OCI-LY1 (cell line): ENCODE data around the gene PLA2G2D.

ENCODE experiments used
- EZH2 ChIP-seq: fragments of 200-600 bp; sonication (generic), shearing (Covaris generic); IDR thresholded peaks from 2 replicates; pipeline ENCODE4 v1.8.0; 2017; ENCODE audit warnings: borderline replicate concordance, mixed run types, mild to moderate bottlenecking, antibody characterized with exemption, low read length, moderate library complexity, mixed read lengths
- TF ChIP-seq, protein P1 (sequence below): fragments of 200-600 bp; sonication (generic), shearing (Covaris generic); IDR thresholded peaks from 2 replicates; pipeline ENCODE4 v1.5.1; 2017; ENCODE audit warnings: mild to moderate bottlenecking, antibody characterized with exemption, low read length, moderate library complexity, mixed read lengths

- TF ChIP-seq, protein P1, sequence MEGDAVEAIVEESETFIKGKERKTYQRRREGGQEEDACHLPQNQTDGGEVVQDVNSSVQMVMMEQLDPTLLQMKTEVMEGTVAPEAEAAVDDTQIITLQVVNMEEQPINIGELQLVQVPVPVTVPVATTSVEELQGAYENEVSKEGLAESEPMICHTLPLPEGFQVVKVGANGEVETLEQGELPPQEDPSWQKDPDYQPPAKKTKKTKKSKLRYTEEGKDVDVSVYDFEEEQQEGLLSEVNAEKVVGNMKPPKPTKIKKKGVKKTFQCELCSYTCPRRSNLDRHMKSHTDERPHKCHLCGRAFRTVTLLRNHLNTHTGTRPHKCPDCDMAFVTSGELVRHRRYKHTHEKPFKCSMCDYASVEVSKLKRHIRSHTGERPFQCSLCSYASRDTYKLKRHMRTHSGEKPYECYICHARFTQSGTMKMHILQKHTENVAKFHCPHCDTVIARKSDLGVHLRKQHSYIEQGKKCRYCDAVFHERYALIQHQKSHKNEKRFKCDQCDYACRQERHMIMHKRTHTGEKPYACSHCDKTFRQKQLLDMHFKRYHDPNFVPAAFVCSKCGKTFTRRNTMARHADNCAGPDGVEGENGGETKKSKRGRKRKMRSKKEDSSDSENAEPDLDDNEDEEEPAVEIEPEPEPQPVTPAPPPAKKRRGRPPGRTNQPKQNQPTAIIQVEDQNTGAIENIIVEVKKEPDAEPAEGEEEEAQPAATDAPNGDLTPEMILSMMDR: no peak
- no peak for TF ChIP-seq EZH2
Measured at GRCh38 chr1:20079661-20080305, 39.6 kb downstream of the PLA2G2D start.
